GM12874 (cell line): Measurements from ENCODE around the gene USP36.

Experiments
- TF ChIP-seq, protein P1 (sequence below): IDR thresholded peaks from 2 replicates; pipeline ENCODE4 v1.5.1; 2011; ENCODE audit warnings: low read depth, mild to moderate bottlenecking, control low read depth, low read length, moderate library complexity; ENCODE audit not compliant: insufficient read depth

USP36 gene

DNA sequence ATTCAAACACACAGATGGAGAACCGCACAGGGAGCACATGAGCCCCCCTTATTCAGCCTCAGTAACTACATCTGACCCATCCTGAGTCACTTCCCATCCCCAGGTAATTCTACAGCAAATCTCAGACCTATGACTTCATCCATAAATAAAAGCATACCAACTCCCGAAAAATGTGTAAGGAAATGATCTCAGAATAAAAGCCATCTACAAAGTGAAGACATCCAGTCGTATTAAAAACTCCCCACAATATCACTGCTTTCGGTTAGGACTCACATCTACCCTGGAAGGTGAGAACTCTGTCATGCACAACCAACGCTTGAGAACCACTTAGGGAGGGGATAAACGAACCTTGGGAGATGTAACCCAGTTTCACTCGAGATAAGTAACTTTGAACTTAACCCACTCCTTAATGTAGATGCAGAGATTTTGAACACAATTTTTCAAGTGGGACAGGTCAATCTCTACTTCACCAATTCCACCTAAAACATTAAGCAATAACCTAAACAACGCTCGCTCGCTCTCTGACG, 1.3 kb downstream of the USP36 start:
- TF ChIP-seq, protein P1, sequence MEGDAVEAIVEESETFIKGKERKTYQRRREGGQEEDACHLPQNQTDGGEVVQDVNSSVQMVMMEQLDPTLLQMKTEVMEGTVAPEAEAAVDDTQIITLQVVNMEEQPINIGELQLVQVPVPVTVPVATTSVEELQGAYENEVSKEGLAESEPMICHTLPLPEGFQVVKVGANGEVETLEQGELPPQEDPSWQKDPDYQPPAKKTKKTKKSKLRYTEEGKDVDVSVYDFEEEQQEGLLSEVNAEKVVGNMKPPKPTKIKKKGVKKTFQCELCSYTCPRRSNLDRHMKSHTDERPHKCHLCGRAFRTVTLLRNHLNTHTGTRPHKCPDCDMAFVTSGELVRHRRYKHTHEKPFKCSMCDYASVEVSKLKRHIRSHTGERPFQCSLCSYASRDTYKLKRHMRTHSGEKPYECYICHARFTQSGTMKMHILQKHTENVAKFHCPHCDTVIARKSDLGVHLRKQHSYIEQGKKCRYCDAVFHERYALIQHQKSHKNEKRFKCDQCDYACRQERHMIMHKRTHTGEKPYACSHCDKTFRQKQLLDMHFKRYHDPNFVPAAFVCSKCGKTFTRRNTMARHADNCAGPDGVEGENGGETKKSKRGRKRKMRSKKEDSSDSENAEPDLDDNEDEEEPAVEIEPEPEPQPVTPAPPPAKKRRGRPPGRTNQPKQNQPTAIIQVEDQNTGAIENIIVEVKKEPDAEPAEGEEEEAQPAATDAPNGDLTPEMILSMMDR, result no peak

DNA sequence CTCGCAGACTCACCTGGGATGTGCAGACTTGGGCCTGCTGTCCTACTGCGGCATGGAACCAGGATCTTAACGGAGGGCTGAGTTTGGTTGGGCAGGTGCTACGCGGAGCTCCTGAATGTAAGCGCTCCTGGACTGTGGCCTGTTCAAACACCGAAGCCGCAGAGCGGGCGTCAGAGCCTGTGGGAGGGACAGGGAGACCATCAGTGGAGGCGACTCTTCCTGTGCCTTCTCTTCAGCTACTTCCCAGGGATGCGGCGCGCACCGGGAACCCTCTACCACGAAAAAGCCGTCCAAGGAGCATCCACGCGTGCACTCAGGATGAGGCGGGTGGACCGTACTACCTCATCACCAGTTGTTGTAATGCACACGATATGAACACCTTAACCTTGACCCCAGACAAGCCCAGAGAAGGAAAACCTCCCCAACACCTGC, 2.0 kb downstream of the USP36 start:
- TF ChIP-seq, protein P1, result no peak

DNA sequence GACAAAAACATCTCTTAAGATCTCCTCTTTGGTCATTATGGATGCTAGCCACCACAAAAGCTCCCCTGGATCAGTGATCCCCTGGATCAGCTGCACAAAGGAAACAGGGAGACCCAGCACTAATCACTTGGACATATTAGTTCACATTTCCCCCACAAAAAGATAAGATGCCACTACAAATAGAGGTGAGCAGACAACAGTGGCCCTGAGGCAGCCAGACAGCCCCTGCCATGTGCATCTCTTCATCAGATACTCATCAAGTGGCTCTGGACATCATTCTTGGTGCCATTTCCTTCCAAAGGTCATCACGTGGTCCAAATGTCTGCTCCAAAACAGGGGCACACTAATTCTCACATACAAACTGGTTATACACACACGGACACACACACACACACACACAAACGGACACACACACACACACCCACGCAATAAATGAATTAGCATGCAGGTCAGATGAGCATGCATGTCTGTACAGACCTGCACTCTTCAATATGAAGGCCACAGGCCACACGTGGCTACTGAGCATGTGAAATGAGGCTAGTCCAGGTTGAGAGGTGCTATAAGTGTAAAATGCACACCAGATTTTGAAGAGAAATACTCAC, 4.1 kb downstream of the USP36 start:
- TF ChIP-seq, protein P1, result no peak

DNA sequence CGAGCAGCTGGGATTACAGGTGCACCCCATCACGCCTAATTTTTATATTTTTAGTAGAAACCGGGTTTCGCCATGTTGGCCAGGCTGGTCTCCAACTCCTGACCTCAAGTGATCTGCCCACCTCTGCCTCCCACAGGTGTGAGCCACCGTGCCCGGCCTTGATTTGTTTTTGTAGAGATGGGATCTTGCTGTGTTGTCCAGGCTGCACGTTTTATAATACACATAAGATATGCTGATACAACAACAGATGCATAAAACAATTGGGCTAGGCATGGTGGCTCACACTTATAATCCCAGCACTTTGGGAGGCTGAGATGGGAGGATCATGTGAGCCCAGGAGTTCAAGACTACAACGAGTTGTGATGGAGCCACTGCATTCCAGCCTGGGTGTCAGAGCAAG, 6.0 kb downstream of the USP36 start:
- TF ChIP-seq, protein P1, result no peak

DNA sequence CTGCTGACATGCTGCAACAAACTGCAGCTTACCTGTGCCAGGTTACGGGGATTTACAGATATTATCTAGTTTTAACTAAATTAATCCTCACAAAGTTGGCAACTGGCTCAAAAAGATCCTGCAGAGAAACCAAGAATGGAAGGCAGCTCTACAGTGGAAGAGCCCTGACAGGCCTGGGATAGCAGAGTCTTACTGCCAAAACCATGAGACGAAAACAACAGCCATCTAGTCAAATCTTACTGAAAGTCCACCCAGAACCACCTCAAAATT, 8.1 kb downstream of the USP36 start:
- TF ChIP-seq, protein P1, result no peak

GRCh38 chr17:78831688-78832540, 8.7 kb downstream of the USP36 start:
- TF ChIP-seq, protein P1, result no peak

GRCh38 chr17:78829477-78829876, 11.1 kb downstream of the USP36 start:
- TF ChIP-seq, protein P1, result no peak
